HG02623 (cell line): ENCODE data around the gene PRRG1.
"Not testable (repeated sequence)": the region's sequence is repeated elsewhere in the genome, so short reads cannot be mapped to it uniquely, and the experiment has no call there.

Experiments
- ATAC-seq: cut with Tn5 transposase; IDR thresholded peaks from one replicate; pipeline ENCODE4 v1.9.1; 2021; ENCODE audit warnings: moderate library complexity; ENCODE audit not compliant: unreplicated experiment

Gene PRRG1

DNA sequence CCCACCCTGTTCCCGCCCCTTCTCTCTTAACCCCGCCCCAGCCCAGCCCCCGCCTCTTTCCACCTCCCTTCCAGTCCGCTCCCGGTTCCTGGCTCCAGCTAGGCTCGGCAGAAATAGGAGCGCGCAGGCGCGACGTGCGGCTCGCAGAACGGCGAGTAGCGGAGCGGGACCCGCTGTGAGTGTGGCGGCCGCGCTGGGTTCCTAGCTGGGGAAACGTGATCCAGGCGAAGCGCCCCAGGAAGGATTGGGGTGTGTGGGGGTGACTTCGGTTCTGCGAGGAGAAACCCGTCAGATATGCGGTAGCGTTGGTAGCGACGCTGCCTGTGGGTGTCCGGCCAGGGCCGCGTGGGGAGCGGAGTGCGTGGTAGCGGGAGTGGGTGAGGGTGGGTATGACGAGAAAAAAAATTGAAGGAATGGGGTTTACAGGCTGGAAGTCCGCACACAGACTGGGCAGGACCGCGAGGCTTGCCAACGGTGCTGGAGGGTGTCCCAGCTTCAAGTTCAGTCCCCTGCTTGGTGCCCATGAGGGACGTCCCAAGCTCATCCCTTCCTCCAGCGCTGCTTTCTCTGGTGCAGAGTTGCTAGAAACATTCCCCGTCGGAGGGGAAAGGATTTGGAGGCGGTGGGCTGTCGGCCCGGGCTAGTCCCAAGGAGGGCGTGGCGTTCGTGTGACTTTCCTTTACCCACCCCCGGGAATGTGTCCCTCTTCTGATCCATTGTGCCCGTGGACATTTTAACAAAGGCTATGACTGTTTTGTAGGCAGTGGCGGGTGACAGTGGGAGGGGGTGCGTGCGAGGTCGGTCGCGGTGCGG, at the start of gene PRRG1:
PRRG1 (plus strand) TSS at position 144 of the 813 bp plus-strand sequence. CDS start 56,886 bp downstream, outside the sequence.
- ATAC-seq = no peak

DNA sequence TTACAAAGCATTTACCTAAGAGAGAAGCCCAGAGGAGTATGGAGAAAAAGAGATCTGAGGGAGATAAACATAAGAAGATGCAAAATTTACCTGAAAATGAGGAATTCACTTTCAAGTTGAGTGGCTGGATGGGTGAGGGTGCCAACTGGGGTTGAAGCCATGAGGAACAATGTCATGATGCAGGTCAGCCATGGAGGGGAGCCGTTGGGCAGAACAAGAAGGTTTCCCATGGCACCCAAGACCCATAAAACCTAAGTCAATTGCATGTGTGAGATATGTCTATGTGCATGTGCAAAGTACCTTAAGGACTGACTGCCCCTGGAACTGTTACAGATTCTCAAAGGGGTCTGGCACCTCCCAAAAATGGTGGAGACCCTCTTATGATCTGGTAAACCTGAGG, 46.6 kb upstream of the PRRG1 start:
- ATAC-seq = no peak

- ATAC-seq = not testable (repeated sequence)
Observed at GRCh38 chrX:37305238-37305637, 43.9 kb upstream of the PRRG1 start.

- ATAC-seq = no peak
Observed at GRCh38 chrX:37314531-37314930, 34.6 kb upstream of the PRRG1 start.

- no peak for ATAC-seq
Observed at GRCh38 chrX:37315511-37316248, 33.5 kb upstream of the PRRG1 start.

- no peak for ATAC-seq
Observed at GRCh38 chrX:37320541-37321203, 28.5 kb upstream of the PRRG1 start.

GRCh38 chrX:37330642-37331041, 18.5 kb upstream of the PRRG1 start:
- ATAC-seq = no peak

- ATAC-seq = no peak
Observed at GRCh38 chrX:37331546-37331945, 17.6 kb upstream of the PRRG1 start.

- no peak for ATAC-seq
Observed at GRCh38 chrX:37332055-37332454, 17.1 kb upstream of the PRRG1 start.

DNA sequence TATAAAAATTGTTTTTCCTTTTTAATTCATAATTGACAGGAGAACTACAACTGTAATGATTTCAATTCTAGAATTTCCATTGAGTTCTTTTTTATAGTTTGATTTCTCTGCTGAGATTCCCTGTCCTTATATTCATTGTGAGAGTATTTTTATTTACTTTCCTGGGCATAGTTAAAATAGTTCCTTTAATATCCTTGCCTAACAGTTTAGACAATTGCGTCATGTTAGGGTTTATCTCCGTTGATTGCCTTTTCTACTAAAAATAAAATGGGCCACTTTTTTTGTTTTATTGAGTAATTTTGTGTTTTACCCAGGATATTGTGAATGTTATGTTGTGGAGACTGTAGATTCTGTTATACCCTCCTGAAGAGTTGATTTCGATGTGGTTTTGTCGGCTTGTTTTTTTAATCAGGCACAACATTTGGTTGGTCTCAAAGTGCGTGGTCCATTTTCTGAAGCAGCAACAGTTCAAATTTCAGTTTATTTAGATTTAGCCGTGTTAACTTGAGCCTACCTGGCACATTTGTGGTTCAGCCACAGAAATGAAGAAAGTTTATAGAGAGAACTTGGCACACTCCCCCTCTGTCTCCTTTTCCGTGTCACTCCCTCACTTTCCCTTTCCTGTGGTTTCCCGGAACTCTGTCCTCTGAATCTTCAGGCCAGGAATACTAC, 16.0 kb upstream of the PRRG1 start:
- no peak for ATAC-seq

DNA sequence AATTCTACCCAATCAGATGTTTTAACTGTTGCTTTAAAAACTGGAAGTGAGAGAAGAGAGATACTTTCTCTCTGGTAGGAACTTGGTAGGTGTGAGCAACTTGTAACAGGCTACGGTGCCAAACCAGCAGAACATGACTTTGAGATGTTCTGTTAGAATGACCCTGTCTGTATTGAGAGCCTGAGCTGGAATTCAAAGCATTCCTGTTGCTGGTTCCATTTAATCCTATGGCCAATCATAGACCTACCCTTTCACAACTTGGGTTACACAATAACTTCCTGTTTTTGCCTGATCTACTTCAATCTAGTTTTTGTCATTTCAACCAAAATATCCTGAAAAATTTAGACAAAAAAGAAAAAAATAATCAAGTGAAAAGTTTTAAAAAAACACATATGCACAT, 1.7 kb upstream of the PRRG1 start:
- no peak for ATAC-seq

DNA sequence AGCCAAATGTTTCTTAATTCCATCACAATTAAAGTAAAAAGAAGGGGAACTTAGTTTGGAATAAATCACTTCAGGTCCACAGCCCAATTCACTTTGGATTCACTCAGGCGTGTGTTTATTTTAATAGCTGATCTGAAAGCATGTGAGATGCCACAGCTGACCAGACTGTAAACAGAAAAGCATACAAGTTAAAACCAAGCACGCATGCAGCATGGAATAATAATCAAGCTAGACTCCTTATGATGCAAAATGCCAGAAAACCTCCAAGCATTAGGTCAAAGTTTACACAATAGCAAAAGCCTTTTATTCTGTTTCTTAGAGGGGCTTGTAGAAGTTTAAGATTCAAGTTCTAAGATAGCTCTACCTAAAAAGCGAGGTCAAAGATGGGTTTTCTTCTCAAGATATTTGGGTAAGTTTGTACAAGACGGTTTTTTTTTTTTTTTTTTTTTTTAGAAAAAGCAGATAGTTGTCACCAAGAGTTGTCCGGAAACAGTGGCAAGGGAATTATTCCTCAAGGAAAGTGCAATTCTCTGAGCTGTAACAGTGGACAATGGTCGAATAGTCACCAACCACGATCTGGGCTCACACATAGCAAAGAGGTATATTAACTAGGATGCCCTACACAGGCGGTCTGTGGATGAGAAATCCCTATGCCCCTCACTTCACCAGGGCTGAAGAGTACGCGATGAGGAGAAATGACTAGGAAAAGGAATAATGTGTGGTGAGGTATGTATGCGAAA, 763 bp upstream of the PRRG1 start:
- ATAC-seq = no peak

- ATAC-seq = no peak
Observed at GRCh38 chrX:37348971-37349220, 268 bp upstream of the PRRG1 start.

DNA sequence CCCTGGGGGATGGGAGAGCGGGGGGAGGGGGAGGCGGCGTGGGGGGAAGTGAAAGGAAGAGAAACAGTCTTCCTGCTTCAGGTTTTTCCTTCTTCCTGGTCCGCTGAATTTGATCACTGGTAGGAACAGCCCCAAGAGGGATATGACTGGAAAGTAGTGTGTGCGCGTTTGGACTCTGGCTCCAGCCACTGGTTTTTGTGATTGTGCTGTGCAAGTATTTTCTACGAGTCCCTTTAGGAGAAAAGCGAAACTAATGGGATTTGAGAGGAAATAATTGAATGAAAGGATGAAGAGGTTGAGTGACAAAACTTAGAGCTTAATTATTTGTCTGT, 836 bp downstream of the PRRG1 start:
- ATAC-seq = no peak

DNA sequence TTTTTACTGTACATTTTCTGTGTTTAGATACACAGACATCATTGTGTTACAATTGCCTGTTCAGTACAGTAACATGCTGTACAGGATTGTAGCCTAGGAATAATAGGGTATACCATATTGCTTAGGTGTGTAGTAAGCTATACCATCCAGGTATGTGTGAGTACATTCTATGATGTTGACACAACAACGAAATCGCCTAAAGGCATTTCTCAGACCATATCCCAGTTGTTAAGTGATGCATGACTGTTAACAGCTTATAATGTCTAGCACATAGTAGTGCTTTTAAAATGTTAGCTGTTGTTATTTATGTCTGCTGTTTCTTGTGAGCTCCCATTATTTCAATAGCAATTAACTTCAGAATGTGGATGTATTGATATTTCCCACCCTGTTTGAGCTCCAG, 4.5 kb downstream of the PRRG1 start:
- ATAC-seq = no peak

DNA sequence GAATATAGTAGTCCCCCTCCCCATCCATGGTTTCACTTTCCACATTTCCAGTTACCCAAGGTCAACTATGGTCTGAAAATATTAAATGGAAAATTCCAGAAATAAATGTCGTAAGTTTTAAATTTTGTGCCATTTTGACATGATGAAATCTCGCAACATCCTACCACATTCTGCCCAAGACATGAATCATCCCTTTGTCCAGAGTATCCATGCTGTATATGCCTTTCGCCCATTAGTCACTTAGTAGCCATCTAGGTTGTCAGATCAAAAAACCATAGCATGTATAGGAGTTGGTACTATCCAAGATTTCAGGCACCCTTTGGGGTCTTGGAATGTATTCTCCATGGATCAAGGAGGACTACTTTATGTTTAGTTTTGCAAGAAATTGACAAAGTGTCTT, 8.3 kb downstream of the PRRG1 start:
- no peak for ATAC-seq

DNA sequence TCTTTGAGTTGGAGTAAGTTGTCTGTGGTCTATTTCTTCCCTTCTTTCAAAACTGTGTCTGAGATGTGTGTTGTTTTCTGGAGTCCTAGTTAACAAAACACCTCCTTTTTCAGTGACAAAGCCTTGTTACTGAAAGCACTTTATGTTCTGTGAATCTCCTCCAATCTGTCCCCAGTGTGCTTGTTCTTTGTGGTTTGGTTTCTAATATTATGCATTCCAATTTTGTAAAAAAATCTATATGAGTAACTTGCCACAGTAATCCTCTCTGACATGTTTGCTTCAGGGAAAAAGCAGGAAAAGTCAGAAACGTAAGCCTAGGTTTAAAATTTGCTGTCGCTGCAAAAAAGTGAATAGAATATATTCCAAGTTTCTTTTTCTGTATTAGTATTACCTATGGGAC, 12.4 kb downstream of the PRRG1 start:
- no peak for ATAC-seq

DNA sequence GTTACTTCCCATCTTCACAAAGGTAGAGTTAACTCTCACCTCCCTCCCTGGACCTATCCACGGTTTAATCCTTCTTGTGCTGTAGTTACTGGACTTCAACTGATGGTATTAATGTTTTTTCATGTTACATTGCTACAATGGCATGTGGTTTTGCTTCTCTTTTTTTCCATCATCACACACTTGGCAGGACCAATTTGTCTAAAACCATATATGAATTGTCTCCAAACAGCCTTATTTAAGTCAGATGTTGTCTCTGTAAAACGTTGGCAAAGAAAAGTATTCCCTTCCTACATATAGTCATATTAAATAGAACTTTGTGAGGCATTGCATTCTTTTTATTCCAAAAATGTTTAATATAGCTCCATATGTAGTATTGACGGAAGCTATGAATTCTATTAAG, 15.5 kb downstream of the PRRG1 start:
- ATAC-seq = no peak

- ATAC-seq = no peak
Observed at GRCh38 chrX:37367946-37368345, 18.8 kb downstream of the PRRG1 start.

GRCh38 chrX:37370499-37371141, 21.5 kb downstream of the PRRG1 start:
- no peak for ATAC-seq
